T follicular helper cell (primary cell): Measurements from ENCODE around the gene KCNA2.

Source experiments
- DNase-seq: peaks from one replicate; pipeline ENCODE4 v3.0.0-alpha.2; 2020; ENCODE audit warnings: low read depth

KCNA2 gene

GRCh38 chr1:110628323-110629105 lies 22.4 kb upstream of the KCNA2 start:
- no peak for DNase-seq

- DNase-seq, result no peak
These were observed 21.6 kb upstream of the KCNA2 start for GRCh38 chr1:110627764-110628163.

- DNase-seq, result no peak
These were observed 20.7 kb upstream of the KCNA2 start for GRCh38 chr1:110626889-110627288.

- DNase-seq, result no peak
These were observed 14.5 kb upstream of the KCNA2 start for GRCh38 chr1:110620686-110621085.

GRCh38 chr1:110620250-110620615 lies 14.1 kb upstream of the KCNA2 start:
- DNase-seq, result no peak

GRCh38 chr1:110619412-110620249 lies 13.5 kb upstream of the KCNA2 start:
- peak; percentile 83 for DNase-seq

GRCh38 chr1:110618668-110619067 lies 12.5 kb upstream of the KCNA2 start:
- no peak for DNase-seq

GRCh38 chr1:110617589-110617988 lies 11.4 kb upstream of the KCNA2 start:
- DNase-seq, result no peak

- no peak for DNase-seq
These were observed 11.0 kb upstream of the KCNA2 start for GRCh38 chr1:110617116-110617515.

- no peak for DNase-seq
These were observed 10.4 kb upstream of the KCNA2 start for GRCh38 chr1:110616587-110616986.

GRCh38 chr1:110615548-110616130 lies 9.5 kb upstream of the KCNA2 start:
- DNase-seq, result peak; percentile 39

- DNase-seq, result no peak
These were observed 6.0 kb upstream of the KCNA2 start for GRCh38 chr1:110612060-110612745.

GRCh38 chr1:110610696-110611286 lies 4.6 kb upstream of the KCNA2 start:
- DNase-seq, result no peak

- DNase-seq, result no peak
These were observed 3.9 kb upstream of the KCNA2 start for GRCh38 chr1:110610084-110610483.

GRCh38 chr1:110608247-110608646 lies 2.1 kb upstream of the KCNA2 start:
- no peak for DNase-seq

GRCh38 chr1:110607536-110608230 lies 1.5 kb upstream of the KCNA2 start:
- no peak for DNase-seq

- DNase-seq, result no peak
These were observed 738 bp upstream of the KCNA2 start for GRCh38 chr1:110606657-110607535.

- no peak for DNase-seq
These were observed 712 bp downstream of the KCNA2 start for GRCh38 chr1:110605446-110605845.

GRCh38 chr1:110604586-110605148 lies 1.5 kb downstream of the KCNA2 start:
- DNase-seq, result no peak

GRCh38 chr1:110603058-110603457 lies 3.1 kb downstream of the KCNA2 start:
- no peak for DNase-seq
